ENCODE results near the gene PPP5C.
A peak's percentile ranks its signal among the peaks of the same experiment; 100 is the strongest.

- no peak for TF ChIP-seq POLR2A (IDR thresholded peaks at IDR 0.05)
- TF ChIP-seq CTCF (IDR thresholded peaks at IDR 0.05): peak; percentile 12 to 32 (median 24)
Observed at GRCh38 chr19:46404055-46404752, 57.3 kb downstream of the PPP5C start.
